Stimulated activated naive CD4-positive, alpha-beta T cell treated with Interleukin-2 at 50 U/mL for 16 hours (primary cell): Measurements from ENCODE around the gene CDX2.

Experiments used
- DNase-seq: peaks from one replicate; lab custom pipeline; 2025; lab: John Stamatoyannopoulos, UW

The CDX2 gene

DNA sequence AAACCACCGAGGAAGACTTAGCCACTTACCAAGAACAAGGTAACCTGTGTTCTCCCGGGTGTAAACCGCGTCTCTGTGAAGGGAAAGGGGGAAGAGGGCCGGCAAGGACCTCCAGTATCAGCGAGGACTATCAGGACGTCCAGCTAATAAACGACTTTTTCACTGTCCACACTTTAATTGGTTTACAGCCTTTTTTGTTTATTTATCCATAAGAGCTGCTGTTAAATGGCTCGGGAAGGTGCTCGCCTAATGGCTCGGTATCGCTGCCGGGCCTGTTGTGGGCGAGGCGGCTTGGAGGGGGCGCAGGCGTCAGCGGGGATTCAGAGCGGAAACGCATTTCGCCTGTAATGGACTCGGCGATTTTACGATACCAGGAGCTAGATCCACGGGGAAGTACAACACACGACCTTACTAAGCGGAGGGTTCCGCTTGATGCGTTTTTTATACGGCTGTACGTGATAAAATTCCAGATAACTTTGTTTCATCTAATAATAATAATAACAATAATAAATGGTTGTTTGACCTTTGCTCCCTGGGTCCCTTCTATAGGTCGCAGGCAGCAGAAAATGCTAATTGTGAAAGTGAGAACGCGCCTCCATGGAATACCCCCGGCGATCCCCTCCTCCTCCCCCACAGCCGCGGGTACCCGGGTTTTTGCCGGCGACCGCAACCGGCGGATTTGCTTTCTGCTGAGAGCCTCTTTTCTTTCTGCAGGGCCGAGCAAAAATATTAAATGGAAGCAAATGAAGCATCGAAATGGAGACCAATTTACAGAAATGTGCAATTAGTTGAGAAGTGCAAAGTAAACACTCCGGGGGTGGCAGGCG, 51.8 kb downstream of the CDX2 start:
- DNase-seq: no peak

DNA sequence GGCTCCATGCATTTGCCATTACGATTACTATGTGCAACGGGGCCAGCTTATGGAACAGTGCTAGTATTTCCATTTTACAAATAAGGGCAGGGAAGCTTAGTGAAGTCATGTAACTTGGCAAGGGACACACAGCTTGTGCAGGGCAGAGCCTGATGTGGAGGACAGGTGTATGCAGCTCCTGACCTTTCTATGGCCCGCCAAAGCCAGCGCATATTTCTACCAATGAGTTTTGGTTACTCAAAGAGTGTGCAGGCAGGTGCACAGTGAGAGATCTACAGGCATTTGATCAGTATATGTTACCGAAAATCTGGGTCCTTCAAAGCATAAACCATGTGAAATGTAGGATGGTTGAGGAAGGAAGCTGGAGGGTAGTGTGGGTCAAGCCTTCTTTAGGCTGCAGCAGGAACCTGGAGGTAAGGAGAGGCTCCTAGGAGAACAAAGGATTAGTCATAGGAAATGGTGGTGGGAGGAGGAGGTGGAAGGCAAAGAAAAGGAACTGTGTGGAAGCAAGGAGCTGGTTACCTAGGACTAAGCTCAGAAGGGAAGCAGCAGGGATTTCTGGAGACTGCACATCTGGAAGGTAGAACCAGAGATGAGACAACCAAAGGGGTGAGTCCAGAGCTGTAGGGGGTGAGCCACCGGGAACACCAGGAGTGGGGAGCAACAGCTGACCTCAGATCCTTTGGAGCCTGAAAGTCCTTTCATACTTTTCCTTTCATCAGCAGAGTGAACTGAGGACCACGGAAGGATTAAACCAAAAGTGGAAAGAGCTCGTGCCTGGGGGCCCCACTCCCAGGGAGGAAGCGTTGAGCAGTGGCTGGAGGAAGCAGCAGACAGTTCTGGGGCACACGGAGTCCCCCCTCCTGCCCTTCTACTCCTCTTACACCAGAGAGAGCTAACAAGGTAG, 53.6 kb downstream of the CDX2 start:
- no peak for DNase-seq

DNA sequence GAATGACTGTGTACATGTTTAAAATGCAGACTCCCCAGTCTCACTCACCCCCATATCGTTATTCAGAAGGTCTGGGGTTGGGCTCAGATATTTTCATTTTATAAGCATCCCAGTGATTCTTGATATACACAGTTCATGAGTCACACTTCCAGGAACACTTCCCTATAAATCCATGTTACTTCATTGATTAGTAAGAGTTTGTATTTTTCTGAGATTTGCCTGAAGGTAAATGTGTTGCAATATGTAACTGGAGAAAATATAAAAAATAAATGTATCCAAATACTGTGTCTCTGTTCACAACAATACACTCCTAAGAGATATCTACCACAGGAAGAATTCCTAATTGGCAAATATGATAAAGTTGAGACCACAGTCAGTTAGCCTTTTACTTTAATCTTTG, 56.0 kb downstream of the CDX2 start:
- DNase-seq: no peak

DNA sequence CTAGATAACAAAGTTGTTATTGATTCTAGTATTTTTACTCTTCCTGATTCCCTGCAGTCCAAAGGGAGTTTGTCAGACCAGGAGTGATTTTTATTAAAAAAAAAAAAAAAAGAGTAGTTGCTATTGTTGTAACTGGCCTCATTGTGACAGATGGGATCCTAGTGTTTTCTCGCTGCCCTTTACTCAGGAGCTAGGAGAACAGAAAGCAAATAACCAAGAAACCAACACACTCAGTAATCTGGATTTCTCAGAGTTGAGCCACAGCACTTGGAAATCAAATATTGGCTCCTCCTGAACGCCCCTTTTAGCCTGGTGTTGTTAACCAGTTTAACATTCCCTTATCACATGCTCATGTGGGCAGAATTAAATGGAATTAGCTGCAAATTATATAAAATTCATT, 57.6 kb downstream of the CDX2 start:
- DNase-seq: no peak
